HTR-8/SVneo (cell line): Measurements from ENCODE around the gene IGSF21.
"Not testable (repeated sequence)": the region's sequence is repeated elsewhere in the genome, so short reads cannot be mapped to it uniquely, and the experiment has no call there.

Experiments used
- DNase-seq: peaks from one replicate; pipeline ENCODE4 v3.0.0; 2011; ENCODE audit warnings: low spot score, mixed read lengths; ENCODE audit not compliant: insufficient read length
- FAIRE-seq: peaks from 2 replicates; lab custom pipeline; 2011; peaks lifted over from hg19 to GRCh38; lab: Jason Lieb, UNC

Gene IGSF21

GRCh38 chr1:18341291-18342069 is 233.9 kb downstream of the IGSF21 start:
- FAIRE-seq (no peak), DNase-seq (no peak)

DNA sequence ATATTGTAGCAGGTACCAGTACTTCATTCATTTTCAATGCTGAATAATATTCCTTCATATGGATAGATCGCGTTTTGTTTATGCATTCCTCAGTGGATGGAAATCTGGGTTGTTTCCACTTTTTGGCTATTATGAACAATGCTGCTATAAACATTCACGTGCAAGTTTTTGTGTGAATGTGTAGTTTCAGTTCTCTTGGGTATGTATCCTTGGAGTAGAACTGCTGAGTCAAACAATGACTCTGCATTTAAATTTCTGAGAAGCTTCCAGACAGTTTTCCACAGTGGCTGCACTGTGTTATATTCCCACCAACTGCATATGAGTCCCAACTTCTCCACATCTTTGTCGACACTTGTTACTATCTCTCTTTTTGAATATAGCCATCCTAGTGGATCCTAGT is 235.1 kb downstream of the IGSF21 start:
- no peak for DNase-seq
- FAIRE-seq: no peak

DNA sequence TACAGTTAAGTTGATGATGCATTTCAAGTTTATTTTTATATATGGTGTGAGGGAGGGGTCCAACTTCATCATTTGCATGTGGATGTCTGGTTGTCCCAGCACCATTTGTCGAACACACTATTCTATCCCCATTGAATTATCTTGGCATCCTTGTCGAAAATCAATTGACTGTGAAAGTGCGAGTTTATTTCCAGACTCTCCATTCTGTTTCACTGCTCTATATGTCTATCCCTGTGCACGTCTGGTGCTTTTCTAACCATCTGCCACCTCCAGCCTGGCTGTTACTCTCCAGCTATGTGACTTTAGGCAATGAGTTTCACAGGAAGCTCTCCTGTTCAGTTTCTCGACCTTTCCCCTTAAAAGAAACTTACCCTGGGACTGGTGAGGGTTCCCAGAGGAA is 236.0 kb downstream of the IGSF21 start:
- FAIRE-seq: no peak
- no peak for DNase-seq

GRCh38 chr1:18344755-18345154 is 237.2 kb downstream of the IGSF21 start:
- no peak for DNase-seq
- no peak for FAIRE-seq

- no peak for FAIRE-seq
- DNase-seq: no peak
Measured at GRCh38 chr1:18347559-18347958, 240.0 kb downstream of the IGSF21 start.

DNA sequence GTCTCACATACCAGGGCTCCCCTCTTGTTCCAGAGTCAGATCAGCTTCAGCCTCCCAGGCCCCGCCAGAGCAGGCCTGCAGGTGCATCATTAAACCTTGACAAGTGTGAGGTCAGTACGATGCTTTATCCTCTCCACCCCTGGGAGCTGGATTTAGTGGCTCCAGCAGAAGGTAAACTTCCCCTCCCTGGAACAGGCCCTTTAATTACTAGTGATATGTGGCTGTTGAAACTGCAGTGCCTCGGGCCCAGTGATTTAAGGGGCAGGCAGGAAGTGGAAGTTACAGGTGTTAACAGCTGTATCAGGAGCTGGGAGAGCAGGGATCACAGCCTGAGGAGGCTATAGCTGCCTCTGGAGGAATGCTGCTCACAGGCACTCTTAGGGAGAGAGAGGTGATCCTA is 240.8 kb downstream of the IGSF21 start:
- DNase-seq: no peak
- FAIRE-seq: no peak

DNA sequence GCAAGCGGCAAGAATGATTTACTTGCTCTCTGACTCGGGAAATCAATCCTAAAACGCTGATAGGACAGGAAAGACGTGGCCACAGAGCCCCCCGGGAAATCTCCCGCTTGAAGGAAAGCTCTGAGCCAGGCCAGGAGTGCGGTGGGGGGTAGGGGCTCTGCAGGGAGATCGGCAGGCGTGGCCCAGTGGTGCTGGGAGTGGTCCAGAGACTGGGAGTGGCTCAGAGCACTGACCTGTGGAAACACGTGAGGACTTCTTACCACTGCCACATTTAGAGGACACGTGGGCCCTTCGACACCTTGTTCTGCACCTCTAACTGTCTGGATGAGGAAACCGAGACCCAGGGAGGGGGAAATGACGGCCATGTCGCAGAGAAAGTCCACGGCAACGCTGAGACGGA is 243.1 kb downstream of the IGSF21 start:
- FAIRE-seq (no peak), DNase-seq (no peak)

DNA sequence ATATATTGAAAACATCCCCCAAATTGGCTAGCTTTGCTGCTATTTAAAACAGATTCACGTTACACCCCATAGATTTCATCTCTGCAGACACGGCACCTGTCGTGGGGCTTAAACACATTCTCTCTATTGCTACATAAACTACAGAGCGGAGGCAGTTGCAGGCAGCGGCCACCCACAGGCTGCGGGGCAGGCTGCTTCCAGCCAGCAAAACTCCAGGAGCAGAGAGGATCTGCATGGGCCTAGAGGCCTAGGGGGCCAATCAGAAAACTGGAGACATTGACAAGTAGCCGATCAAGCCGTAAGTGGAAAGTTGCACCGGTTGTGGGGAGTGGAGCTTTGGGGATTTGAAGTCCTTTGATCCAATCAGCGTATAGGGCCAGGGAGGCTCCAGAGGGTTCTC is 244.1 kb downstream of the IGSF21 start:
- FAIRE-seq (no peak), DNase-seq (no peak)

- FAIRE-seq (no peak), DNase-seq (no peak)
Measured at GRCh38 chr1:18352636-18353265, 245.2 kb downstream of the IGSF21 start.

GRCh38 chr1:18353528-18353927 is 245.9 kb downstream of the IGSF21 start:
- DNase-seq (no peak), FAIRE-seq (no peak)

- FAIRE-seq (no peak), DNase-seq (no peak)
Measured at GRCh38 chr1:18353992-18354391, 246.4 kb downstream of the IGSF21 start.

- no peak for FAIRE-seq
- no peak for DNase-seq
Measured at GRCh38 chr1:18354612-18355011, 247.0 kb downstream of the IGSF21 start.

DNA sequence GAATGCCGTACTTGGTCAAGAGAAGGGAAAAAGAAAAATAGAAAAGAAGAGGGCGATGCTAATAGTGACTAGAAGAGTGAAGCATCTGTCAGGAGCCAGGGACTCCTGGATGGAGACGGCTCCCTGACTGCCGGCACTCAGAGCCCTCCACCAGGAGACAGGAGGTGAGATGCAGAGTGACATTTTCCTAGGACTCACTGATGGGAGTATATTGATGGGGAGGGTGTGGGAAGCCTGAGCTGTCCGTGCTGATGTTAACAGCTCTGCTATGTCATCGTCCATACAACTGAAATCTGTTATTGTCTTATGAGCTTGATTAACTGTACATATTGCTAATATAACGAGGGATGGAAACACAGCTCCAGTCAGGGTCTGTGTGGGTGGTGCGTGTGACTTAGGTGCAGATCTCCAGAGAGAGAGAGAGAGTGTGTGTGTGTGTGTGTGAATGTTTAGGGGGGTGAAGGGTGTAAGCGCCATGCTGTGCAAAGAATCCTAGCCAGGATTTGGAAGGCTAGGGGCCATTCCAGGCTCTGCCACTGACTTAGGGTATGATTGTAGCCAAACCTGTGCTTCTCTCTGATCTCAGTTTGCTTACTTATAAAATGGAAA is 250.1 kb downstream of the IGSF21 start:
- DNase-seq: no peak
- no peak for FAIRE-seq

GRCh38 chr1:18358600-18358999 is 251.0 kb downstream of the IGSF21 start:
- FAIRE-seq (no peak), DNase-seq (no peak)

- DNase-seq (no peak), FAIRE-seq (no peak)
Measured at GRCh38 chr1:18360251-18360650, 252.7 kb downstream of the IGSF21 start.

GRCh38 chr1:18362150-18362549 is 254.6 kb downstream of the IGSF21 start:
- DNase-seq (no peak), FAIRE-seq (no peak)

DNA sequence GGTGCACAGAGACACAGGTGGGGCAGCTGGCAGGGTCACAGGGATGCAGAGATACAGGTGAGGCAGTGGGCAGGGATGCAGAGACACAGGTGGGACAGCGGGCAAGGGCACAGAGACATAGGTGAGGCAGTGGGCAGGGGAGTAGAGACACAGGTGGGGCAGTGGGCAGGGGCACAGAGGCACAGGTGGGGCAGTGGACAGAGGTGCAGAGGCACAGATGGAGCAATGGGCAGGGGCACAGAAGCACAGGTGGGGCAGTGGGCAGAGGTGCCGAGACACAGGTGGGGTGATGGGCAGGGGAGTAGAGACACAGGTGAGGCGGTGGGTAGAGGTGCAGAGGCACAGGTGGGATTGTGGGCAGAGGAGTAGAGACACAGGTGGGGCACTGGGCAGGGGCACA is 255.8 kb downstream of the IGSF21 start:
- DNase-seq: no peak
- no peak for FAIRE-seq

DNA sequence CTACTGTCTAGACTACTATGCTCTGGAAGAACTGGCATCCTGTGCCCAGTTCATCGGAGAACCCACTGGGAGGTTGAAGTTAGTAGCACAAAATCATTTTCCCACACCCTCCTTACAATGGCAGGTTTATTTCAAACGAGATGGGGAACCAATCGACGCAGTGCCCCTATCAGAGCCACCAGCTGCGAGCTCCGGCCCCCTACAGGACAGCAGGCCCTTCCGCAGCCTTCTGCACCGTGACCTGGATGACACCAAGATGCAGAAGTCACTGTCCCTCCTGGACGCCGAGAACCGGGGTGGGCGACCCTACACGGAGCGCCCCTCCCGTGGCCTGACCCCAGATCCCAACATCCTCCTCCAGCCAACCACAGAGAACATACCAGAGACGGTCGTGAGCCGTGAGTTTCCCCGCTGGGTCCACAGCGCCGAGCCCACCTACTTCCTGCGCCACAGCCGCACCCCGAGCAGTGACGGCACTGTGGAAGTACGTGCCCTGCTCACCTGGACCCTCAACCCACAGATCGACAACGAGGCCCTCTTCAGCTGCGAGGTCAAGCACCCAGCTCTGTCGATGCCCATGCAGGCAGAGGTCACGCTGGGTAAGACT is 257.6 kb downstream of the IGSF21 start:
- DNase-seq: no peak
- no peak for FAIRE-seq

- not testable (repeated sequence) for FAIRE-seq, DNase-seq
Measured at GRCh38 chr1:18372505-18372904, 264.9 kb downstream of the IGSF21 start.

- no peak for FAIRE-seq
Measured at GRCh38 chr1:18373151-18373550, 265.6 kb downstream of the IGSF21 start.

DNA sequence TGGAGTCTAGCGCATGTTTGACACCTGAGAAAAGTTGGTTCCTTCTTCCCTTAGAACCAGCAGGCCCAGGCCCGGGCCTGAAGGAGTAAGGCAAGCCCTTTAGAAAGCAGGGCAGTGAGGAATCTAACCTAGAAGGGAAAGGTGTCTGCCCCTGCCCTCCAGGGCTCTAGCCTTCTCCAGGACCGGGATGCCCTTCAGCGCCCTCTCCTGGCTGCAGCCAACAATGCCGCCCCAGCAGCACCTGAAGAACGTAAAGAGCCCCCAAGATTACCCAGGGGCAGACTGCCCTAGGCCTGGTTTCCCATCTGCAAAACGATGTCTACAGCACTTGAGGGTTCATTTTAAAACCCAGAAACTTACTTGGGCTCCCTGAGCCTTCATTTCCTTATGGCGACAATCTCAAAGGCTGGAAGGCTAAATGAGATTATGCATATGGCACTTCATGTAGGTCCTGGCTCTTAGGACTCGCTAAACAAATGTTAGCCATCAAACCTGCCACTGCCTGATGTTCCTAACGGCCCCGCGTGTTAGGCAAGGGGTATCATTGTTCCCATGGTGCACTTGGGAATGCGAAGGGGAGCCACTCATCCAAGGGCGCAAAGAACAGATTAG is 266.4 kb downstream of the IGSF21 start:
- no peak for FAIRE-seq
- peak; percentile 5 for DNase-seq

More at GRCh38 chr1:18373151-18373550, 265.6 kb downstream of the IGSF21 start:
- no peak for DNase-seq
